Measurements from ENCODE around the gene IGSF21.
A peak's percentile ranks its signal among the peaks of the same experiment; 100 is the strongest.

IGSF21 gene

DNA sequence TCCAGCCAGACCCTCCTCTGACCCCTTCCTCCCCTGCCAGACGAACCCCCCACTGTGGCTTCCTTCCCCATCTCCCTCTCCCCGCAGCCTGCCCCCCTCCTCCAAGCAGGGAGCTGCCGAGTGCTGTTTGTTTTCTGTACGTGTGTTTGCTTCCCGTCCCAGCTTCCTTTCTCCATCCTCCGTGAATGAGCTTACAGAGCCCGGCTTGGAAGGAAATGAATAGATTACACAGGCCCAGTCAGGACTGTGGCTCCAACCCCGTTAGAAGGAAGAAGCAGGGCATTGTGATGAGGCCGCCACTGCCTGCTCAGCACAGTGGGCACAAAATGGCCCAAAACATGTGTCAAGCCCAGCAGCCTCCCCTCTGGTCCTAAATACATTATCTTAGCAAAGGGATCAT is 123.2 kb downstream of the IGSF21 start:
- no peak for DNase-seq

DNA sequence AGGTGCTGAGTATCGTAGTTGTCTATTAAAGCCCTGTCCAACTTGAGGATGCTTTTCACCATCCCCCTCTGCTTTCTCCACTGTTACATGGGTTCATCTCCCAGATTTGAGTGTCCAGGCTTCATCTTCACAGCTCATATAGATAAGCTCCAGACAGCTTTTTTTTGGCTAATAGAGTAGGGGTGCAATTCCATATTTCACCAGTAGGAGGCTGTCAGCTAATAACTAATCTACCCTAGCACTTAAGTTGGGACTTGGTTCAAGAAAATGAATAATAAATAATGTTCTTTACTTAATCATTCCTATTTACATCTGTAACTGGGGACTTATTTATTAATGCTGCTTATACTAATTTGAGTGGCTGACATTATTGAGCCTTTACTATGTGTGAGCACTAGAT is 124.5 kb downstream of the IGSF21 start:
- DNase-seq: no peak

DNA sequence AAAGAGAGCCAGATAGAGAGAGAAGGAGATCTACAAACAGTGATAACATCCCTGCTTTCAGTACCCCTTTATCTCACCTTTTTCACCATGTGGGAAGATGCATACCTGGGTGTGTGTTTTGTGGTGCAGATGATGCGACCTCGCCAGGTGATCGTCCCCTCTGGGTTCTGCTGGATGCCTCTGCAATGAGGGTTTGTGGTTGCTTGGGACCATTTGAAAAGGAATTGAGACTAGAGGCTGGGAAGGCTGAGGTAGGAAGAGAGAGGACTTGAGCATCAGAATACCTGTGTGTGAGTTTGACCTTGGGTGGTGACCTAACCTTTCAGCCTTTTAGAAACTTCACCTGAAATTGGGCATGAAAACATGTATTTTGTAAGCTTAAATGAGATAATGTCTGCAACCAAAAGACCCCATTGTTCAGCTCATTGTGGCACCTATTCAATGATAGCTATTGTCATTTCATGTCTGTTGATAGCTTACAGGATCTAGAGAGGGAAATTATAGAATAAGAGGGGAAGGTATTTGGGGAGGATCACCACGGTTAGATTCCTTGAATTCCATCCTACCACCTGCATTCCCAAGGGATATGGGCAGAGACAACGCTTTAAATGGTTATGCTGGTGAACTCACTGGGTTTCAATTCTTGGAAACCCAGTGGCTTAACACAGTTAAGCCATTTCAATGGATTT is 125.7 kb downstream of the IGSF21 start:
- DNase-seq: no peak

DNA sequence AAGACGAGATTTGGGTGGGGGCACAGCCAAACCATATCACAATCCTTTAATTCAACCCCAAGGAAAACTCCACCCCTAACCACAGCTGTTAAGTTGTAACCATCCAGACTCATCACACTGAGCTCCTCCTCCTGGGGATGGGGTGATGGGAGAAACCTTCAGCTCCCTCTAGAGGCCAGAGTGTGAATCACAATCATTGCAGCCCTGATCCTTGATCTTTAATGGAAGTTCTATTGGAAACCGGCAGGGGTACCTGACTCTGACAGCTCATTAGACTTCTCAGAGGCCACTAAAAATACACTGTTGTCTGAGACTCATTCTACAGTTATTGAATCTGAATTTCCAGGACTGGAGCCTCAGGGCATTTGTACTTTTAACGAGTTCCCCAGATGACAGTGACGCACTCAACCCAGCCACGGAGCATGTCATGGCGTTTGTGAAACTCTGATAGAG is 127.2 kb downstream of the IGSF21 start:
- no peak for DNase-seq

DNA sequence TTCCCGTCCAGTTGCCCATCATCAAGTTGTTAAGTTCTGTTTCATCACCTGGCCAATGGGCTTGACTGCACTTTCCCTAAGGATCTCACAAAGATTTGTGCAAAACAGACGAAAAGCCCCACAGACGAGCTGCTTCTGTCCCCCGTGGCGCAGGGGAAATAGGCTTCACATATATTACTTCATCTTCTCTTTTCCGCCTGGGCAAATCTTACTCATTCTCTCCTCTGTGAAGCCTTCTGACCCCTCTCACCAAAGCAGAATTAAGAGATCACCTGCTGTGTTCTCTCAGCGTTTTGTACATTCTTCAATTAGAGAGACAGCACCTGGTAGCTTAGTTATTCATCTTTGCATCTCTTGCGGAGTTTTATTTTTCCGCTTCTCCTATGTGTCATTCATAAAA is 129.8 kb downstream of the IGSF21 start:
- DNase-seq: no peak

DNA sequence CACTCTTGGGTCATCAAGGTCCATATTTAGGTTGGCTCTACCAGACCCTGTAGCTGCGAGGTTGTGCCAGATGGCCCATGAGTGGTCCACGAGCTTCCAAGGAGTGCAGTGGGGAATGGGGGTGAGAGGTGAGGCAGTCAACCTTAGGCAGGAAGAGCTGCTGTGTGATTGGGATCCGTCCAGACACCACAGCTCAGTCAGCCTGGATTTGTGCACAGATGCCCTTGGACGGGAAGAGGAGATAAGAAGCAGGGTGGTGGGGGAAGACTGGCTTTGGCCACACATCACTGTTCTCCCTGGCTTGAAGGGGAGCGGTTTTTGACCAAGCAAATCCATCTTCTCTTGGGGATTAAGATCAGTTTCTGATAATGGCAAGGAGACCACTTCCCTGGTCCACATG is 130.6 kb downstream of the IGSF21 start:
- no peak for DNase-seq

DNA sequence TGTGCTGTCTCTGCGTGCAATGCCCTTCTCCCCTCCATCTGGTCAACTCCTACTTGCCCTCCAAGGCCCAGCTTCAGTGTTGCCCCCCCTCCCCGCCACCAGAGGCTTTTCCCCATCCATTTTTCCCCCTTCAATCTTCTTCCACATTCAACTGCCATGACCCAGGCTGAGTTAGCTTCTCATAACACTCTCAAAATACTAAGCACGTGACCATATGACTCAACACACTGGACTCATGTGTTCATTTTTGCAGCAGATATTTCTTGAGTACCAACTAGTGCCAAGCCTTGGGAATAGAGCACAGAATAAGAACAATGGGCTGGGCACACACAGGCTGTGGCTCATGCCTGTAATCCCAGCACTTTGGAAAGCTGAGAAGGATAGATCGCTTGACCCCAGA is 132.1 kb downstream of the IGSF21 start:
- no peak for DNase-seq

DNA sequence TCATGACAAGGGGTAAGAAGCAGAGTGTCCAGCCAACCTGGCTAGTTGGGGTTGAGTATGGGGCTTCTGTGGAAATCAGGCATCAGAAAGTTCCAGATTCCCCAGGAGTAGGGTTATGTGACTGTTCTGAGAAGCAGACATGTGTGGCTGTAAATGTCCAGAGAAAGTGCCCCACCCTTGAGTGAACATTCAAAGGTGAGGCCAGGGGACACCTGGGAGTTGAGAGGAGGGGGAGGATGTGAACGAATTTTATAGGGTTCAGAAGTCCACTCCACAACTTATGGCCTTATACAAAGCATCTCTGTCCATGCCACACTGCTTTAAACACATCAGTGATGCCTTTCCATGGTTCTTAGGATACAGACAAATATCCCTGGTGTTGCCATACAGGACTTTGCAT is 133.3 kb downstream of the IGSF21 start:
- no peak for DNase-seq

DNA sequence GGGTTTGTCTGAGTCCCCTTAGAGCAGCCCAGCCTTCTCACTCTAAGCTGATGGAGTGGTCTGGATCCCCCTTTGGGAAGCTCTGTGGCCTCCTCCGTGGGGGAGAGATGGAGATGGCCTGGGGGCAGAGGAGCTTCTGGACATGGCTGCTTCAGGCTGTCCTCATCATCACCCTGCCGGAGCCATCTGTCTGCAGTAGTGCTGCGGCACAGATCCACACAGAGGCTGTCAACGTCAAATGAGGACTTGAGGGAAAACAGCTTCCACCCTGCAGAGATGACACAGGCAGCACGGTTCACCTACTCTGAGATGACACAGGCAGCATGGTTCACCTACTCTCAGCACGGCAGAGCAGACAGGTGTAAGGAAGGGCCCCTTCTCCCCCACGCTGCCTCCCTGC is 134.3 kb downstream of the IGSF21 start:
- no peak for DNase-seq

DNA sequence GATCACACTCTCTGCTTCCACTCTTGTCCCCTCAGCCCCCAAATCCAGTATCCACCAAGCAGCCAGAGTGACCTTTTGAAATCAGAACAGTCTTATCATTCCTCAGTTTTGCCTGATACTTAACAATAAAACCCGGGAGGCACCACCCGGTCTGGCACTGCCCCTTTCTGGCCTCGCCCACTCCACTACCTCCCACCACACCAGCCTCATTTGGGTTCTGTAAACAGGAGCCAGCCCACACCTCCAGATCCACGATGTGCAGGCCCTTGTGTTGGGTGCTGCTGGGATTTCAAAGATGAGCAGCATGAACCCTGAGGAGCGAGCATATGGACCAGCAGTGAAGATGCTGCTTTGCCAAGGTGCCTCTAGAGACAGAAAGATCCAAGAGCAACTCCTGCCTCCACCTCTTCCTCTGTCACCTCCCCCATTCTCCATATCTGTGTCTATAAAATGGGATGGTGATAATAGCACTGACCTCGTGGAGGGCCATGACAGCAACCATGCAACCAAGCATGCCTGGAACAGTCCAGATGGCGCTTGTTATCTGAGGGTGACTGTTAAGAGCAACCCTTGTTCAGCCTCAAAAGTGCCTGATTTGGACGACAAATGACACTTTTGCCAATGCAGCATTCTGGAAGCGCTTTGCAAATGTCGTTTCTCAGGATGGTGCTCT is 136.0 kb downstream of the IGSF21 start:
- DNase-seq: no peak

DNA sequence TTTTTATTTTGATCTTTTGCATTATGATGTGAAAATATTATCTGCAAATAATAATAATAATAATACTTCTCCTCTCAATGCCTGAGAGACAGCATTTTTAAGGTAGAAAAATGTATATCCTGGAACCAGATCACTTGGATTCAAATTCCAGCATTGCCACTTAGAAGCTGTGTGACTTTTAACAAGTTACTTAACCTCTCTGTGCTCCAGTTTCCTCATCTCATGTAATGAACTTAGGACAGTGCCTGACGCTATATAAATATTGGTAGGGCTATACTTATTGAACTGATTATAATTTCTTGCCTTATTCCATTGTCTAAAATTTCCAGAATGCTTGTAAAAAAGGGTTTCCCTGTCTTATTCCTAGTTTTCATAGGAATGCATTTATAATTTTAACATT is 137.2 kb downstream of the IGSF21 start:
- no peak for DNase-seq

DNA sequence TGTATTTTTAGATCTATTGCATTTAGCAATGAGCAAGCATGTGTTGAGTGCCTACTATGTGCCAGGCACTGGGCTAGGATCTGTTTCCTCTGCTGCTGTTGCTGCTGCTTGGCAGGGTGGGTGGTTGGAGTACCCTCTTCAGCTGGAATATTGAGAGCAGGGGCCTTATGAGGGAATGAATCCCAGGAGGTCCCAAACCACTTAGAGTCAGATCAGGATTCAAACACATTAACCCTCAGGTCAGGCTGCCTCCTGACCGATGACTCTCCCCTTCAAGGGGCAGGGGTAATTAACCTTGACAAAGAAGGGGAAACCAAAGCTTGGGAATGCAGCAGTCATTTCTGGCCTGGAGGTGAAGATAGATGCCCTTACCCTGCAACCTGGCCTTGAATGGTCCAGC is 138.0 kb downstream of the IGSF21 start:
- DNase-seq: no peak

DNA sequence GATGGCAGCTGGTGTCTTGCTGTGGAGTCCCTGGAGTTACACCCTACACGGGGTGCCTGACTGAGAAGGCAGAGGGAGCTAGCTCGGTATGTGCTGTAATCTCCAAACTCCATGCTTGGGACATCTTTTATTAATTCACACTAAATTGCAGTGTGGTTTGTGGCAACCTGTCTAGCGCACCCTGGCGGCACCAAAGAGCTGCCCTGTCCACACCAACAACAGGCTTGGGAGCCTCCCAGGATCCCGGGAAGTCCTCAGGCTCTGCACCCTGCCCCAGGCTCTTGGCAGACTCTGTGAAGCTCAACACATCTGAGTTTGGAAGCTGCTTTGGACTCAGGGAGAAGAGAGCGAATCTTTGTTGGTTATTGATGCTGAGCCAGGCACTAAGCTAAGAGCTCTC is 138.9 kb downstream of the IGSF21 start:
- DNase-seq: no peak

DNA sequence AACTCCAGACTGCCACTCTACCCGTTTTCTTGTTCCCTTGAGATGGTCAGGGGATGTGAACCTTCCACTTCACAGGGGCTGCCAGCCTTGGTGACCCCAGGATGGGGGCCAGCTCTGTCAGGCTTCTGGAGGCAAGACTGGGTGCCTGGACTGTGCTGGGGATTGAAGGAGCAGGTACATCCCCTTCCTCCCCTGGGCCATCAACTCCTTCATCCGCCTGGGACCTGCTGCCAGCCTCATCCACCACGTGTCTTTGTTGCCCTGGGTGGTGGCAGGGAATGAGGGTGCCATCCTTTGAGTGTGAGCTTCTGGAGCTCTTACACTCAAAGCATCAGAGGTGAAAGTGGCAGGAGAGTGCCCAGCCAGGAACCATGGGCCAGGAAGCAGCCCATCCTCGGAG is 139.6 kb downstream of the IGSF21 start:
- no peak for DNase-seq

DNA sequence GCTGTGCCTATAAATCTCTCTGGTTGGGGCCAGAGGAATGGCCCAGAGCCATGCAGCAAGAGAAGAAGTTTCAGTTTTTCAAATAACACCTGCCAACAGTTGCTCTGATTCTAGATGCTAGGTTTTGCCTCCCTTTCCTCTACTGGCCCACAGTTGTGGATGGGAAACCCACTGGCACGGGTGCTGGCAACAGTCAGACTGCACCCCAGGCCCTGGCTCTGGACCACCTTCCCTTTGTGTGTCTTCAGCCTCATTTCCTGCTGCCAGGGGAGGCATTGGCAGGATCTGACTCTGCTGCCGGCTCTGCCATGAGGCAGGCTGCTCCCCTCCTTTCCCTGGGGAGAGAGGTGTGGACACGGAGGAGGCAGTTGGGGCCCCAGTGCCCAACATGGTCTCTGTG is 142.0 kb downstream of the IGSF21 start:
- no peak for DNase-seq

DNA sequence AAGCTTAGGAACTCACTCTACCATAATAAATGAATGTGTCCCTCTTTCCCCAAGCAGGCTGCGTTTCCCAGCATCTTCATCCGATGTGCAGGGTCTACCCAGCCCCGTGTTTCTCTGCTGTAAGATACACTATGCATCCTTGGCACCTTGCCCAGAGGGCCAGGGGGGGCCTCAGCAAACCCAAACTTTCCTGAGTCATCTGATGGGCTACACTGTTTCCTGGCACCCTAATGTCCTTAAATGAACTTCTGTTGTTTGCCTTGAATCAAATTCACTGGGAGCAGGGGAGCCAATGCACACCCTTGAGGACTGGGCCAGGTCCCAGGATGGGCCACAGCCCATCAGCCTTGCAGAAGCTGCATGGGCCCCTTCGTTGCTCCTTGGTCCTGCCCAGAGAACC is 145.5 kb downstream of the IGSF21 start:
- no peak for DNase-seq

DNA sequence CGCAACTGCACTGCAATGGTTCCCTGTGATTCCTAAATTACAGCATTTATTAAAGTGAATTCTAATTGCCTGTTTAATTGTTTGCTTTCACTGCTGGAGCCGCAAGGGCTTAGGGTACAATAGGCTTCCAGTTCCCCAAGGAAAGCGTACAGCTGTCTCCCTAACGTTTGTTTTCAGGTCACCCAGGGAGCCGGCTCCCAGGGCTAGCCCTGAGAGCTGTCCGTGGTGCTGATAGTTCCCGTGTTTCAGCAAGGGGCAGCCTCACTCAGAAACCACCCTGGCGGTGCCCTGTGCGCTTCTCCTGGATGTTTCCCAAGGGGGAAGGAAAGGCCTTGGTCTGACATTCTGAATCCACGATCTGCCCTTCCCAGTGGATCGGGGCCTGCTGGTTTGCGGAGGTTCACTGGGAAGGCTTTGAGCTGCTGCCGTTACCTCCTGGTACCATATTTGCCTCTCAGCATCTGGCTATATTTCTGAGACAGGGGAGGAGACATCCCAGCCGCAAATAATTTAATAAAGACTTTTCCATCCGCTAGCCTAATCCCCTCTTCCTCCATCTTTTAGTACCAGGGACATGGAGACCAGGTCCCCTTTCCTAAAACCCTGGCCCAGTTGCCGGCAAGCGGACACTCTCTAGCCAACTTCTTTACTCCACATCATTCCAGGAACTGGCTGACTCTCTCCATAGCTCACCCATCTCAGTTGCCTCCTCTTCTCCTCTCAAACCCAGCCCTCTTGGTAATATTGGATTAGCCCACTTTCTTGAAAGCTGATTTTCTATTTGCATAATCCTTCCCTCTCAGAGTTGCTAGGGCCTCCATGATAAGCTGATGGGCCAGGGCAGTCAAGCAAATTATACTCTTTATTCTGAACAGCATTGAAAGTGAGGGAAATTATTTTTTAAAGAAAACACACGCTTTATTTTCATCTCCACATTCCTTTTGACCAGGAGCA is 149.0 kb downstream of the IGSF21 start:
- peak; percentile 4 for DNase-seq

DNA sequence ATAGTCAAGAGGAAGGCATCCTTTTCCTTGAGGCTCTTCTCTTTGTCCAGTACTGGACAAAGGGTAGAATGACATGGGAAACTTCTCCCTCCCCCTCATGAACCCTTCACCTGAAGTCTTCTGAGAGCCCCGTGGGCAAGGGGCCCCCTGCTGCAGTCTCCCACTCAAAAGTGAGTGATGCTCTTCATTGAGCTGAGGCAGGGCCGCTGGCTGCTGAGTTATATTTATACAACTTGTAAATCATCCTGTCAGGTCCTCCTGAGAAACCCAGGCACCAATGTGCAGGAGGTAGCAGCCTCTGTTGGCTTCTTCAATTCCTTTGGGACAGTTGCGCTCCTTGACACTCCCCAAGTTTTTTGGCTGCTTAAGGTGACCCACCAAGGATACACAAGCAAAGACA is 150.2 kb downstream of the IGSF21 start:
- no peak for DNase-seq

DNA sequence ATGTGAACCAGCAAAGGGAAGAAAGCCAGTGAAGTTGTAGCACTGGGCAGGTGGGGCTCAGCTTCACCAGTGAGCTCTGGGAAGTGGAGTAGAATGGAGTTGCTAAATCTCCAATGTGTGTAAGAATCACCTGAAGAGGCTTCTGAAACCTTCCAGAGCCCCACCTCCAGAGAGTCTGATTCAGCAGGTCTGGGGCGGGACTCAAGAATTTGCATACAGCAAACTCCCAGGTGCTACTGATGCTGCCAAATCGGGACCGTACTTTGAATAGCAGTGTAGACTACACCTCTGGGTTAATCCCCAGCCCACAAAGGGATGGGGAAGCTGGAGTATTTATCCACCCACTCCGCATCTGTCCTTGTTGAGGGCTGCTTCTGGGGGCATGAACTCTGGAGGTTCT is 154.3 kb downstream of the IGSF21 start:
- DNase-seq: no peak

DNA sequence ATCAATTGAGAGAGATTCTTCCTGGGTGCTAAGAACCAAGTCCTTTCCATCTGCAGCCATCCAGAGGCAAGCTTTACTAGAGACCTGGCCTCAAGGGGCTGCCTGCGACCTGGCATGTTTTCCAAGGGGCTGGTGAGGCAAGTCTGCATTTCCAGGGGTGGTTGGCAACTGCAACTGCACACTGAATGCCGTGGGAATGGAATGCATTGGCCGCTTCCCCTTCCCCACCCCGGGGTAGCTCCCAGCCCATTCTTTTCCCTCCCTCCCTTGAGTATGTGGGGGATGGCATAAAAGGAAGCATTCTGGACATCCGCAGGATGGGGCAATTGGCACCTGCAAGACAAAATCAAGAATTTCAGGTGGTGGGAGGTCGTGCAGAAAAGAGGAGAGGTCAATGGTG is 155.1 kb downstream of the IGSF21 start:
- no peak for DNase-seq

DNA sequence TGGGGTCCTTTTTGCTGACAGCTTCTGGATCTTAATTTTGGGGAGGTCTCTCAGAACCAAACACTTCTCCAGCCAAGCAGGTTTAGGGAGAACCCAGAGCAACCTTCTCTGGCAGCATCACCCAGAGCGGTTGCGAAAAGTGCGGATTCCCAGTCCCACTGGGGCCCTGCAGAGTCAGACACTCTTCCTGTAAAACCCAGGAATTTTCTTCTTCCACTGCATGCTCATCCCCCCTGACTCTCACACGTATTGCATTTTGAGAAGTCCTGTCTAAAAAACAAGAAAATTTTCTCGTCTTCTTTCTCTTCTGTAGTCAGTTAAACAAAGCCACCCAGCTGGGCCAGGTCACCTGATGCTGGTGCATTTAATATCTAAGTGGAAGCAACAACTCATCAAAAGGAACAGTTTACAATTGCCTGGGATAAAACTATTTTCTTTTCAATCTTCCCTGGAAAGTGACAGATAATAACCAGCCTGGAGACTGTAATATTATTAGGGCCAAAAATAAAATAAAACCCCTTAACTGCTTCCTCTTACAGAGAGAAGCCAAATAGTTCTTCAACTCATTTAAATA is 156.0 kb downstream of the IGSF21 start:
- no peak for DNase-seq

DNA sequence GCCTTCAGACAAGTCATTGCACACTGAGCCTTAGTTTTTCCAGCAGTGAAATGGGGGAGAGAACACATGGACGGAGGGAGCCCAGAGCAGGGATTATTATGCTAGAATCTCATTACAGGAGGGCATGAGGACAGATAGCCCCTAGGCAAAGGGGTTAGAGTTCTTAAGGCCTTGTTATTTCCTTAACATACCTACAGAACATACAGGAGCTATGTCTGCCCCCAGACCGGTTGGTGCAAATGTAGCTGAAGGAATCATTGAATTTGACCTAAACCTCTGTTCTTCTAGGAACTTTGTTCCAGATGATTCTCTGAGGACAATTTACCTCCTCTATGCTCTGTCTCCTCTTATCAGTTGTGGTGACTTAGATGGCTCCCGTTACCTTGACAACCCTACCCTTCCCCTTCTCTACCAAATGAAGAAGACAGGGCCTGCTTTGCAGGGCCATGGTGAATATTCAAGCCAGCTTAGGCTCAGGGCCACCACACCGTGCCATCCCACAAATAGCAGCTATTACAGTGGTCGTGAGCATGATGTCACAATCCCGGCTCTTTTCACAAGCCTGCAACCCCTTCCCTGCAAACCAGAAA is 156.9 kb downstream of the IGSF21 start:
- DNase-seq: no peak

DNA sequence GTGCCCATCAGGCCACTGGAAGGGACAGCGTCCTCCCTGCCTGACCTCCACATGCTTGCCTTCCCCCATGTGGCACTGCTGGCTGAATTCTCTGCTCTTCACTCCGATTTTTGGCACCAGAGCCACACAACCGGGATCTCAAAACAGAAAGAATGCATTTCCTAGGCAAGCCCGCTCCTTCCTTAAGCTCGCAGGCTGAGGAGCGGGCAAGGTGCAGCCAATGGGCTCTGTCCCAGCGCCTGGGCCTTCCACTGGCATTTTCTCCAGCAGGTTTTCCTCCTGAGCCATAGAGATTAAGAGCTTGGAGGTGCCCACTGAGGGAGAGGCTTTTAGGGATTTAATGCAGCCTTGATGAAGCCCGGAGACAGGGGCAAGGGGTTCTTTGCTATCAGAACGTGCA is 158.0 kb downstream of the IGSF21 start:
- DNase-seq: no peak

Data from CD4-positive, alpha-beta T cell treated with Interleukin-17A for 4 hours (primary cell).